Fibroblast of mammary gland (primary cell): ENCODE results near the gene ZSCAN9.

Experiments used
- DNase-seq: peaks from one replicate; pipeline ENCODE4 v3.0.0-alpha.2; 2010; ENCODE audit warnings: low read depth
- H3K4me3 ChIP-seq: 2 replicates; pipeline ENCODE4 v1.5.1; 2011; ENCODE audit warnings: low read depth, mild to moderate bottlenecking, low read length, moderate library complexity; ENCODE audit not compliant: control insufficient read depth
- CTCF ChIP-seq: conservative IDR thresholded peaks from 2 replicates; pipeline ENCODE4 v1.5.1; 2011; ENCODE audit warnings: low read depth, low read length, inconsistent platforms; ENCODE audit not compliant: control insufficient read depth, insufficient read depth

Gene ZSCAN9

GRCh38 chr6:28280595-28281287, 55.7 kb downstream of the ZSCAN9 start:
- no peak for TF ChIP-seq CTCF
- DNase-seq: no peak
- H3K4me3 ChIP-seq: peak overlapping the region; percentile 83

DNA sequence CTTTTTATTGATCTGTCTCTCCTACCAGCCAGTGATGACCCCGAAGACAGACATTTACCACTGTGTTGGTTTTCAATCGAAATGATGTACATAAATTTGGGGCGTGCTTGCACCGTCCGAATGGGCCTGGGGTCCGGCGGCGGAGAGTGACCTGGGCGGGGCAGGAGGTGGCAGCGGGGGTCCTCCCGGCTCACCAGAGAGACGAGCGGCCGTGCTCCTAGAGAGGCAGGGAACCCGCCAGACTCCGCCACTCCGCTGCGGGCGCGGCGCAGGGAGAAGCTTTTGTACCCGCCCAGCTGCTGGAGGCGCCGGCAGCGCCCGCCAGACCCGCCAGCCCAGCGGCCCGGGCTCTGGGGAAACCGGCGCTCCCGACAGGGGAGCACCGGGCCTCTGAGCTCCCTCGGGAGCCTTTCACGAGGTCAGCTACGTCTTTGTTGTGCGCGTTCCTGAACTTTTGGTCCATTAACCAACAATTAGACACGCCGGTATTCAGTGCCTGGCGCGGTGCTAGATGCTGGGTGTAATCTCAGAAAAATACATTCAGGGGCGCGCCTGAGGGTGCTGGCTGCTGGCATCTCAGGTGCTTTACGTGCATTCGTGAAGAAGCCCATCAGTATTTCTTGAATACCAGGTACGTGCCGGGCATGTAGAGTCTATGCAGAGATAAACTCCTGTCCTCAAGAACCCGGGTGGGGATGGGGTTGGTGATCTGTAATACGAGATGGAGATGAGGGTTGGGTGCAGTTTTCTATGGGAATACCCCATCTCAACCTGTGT, 56.4 kb downstream of the ZSCAN9 start, which contains the start of gene PGBD1:
Gene PGBD1 (plus strand): TSS at position 285 of the 777 bp plus-strand sequence. CDS start 2,242 bp downstream, outside the sequence.
- peak; percentile 74 for DNase-seq
- no peak for TF ChIP-seq CTCF
- peak within 1 kb of the TSS; percentile 83 for H3K4me3 ChIP-seq

DNA sequence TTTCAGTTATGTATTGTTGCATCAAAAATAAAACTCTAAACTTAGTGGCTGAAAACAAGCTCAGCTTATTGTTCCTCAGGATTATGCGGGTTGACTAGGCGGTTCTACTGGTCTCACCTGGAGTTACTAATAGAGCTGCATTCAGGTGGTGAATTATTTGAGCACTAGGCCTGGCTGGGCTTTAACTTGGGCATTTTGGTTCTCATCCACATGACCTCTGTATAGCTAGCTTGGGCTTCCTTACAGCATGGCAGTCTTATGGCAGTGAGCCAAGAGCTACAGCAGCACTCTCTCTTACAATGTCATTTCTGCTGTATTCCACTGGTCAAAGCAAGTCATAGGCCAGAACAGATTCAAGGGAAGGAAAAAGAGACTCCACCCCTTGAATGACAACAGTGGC, 57.9 kb downstream of the ZSCAN9 start:
- DNase-seq: peak; percentile 22
- H3K4me3 ChIP-seq: no peak overlapping the region
- no peak for TF ChIP-seq CTCF
